COLO668 (cell line): ENCODE results near the gene FBH1.
"Not testable (repeated sequence)": the region's sequence is repeated elsewhere in the genome, so short reads cannot be mapped to it uniquely, and the experiment has no call there.

Source experiments
- DNase-seq: peaks from one replicate; lab custom pipeline; 2025; ENCODE audit not compliant: unreplicated experiment; lab: John Stamatoyannopoulos, UW

FBH1 gene

GRCh38 chr10:5937016-5937415 is 47.0 kb downstream of the FBH1 start:
- no peak for DNase-seq

- no peak for DNase-seq
Observed at GRCh38 chr10:5938291-5938690, 48.2 kb downstream of the FBH1 start.

GRCh38 chr10:5940807-5941218 is 50.8 kb downstream of the FBH1 start:
- no peak for DNase-seq

- no peak for DNase-seq
Observed at GRCh38 chr10:5941579-5941978, 51.5 kb downstream of the FBH1 start.

- DNase-seq = no peak
Observed at GRCh38 chr10:5942001-5942400, 52.0 kb downstream of the FBH1 start.

GRCh38 chr10:5942474-5942873 is 52.4 kb downstream of the FBH1 start:
- DNase-seq = no peak

GRCh38 chr10:5943536-5943935 is 53.5 kb downstream of the FBH1 start:
- DNase-seq = no peak

GRCh38 chr10:5944389-5945189 is 54.5 kb downstream of the FBH1 start:
- peak; percentile 33 for DNase-seq

- no peak for DNase-seq
Observed at GRCh38 chr10:5945190-5945509, 55.1 kb downstream of the FBH1 start.

GRCh38 chr10:5945561-5946418 is 55.7 kb downstream of the FBH1 start:
- no peak for DNase-seq

GRCh38 chr10:5946419-5946775 is 56.4 kb downstream of the FBH1 start:
- DNase-seq = not testable (repeated sequence)

- no peak for DNase-seq
Observed at GRCh38 chr10:5946786-5947185, 56.7 kb downstream of the FBH1 start.

GRCh38 chr10:5947471-5948207 is 57.6 kb downstream of the FBH1 start:
- DNase-seq = no peak

- DNase-seq = no peak
Observed at GRCh38 chr10:5948208-5948585, 58.2 kb downstream of the FBH1 start.

GRCh38 chr10:5949009-5949759 is 59.1 kb downstream of the FBH1 start:
- DNase-seq = peak; percentile 27

GRCh38 chr10:5951167-5951711 is 61.2 kb downstream of the FBH1 start:
- DNase-seq = no peak

- DNase-seq = no peak
Observed at GRCh38 chr10:5951721-5952407, 61.8 kb downstream of the FBH1 start.

GRCh38 chr10:5952731-5953385 is 62.8 kb downstream of the FBH1 start:
- DNase-seq = no peak

GRCh38 chr10:5953676-5954075 is 63.6 kb downstream of the FBH1 start:
- DNase-seq = no peak
